ENCODE data around the gene MYF6.

MYF6 gene

GRCh38 chr12:80707830-80708258, 410 bp downstream of the MYF6 start:
- no peak for DNase-seq

GRCh38 chr12:80708259-80708974, 983 bp downstream of the MYF6 start:
- DNase-seq = no peak

GRCh38 chr12:80708975-80709328, 1.5 kb downstream of the MYF6 start:
- DNase-seq = no peak

- no peak for DNase-seq
Measured at GRCh38 chr12:80709811-80710726, 2.6 kb downstream of the MYF6 start.

- DNase-seq = no peak
Measured at GRCh38 chr12:80710727-80711449, 3.5 kb downstream of the MYF6 start.

- no peak for DNase-seq
Measured at GRCh38 chr12:80711866-80712265, 4.4 kb downstream of the MYF6 start.

- DNase-seq = no peak
Measured at GRCh38 chr12:80712866-80713265, 5.4 kb downstream of the MYF6 start.

- no peak for DNase-seq
Measured at GRCh38 chr12:80713419-80713818, 6.0 kb downstream of the MYF6 start.

GRCh38 chr12:80714055-80714454, 6.6 kb downstream of the MYF6 start:
- DNase-seq = no peak

GRCh38 chr12:80714846-80715245, 7.4 kb downstream of the MYF6 start:
- DNase-seq = no peak

- no peak for DNase-seq
Measured at GRCh38 chr12:80715713-80716249, 8.3 kb downstream of the MYF6 start.

GRCh38 chr12:80716696-80717469, 9.4 kb downstream of the MYF6 start, which contains the start of gene MYF5:
MYF5 (plus strand) TSS chr12:80716912; CDS start chr12:80717064, 152 bp downstream.
- no peak for DNase-seq

- no peak for DNase-seq
Measured at GRCh38 chr12:80717856-80718255, 10.4 kb downstream of the MYF6 start.

- no peak for DNase-seq
Measured at GRCh38 chr12:80720516-80720915, 13.1 kb downstream of the MYF6 start.

- DNase-seq = no peak
Measured at GRCh38 chr12:80721326-80721725, 13.9 kb downstream of the MYF6 start.

- DNase-seq = no peak
Measured at GRCh38 chr12:80745851-80746505, 38.5 kb downstream of the MYF6 start.

GRCh38 chr12:80747800-80748199, 40.4 kb downstream of the MYF6 start:
- DNase-seq = no peak

- DNase-seq = no peak
Measured at GRCh38 chr12:80749456-80749855, 42.0 kb downstream of the MYF6 start.

- DNase-seq = no peak
Measured at GRCh38 chr12:80752464-80752863, 45.0 kb downstream of the MYF6 start.

GRCh38 chr12:80754274-80754673, 46.8 kb downstream of the MYF6 start:
- DNase-seq = no peak

- DNase-seq = no peak
Measured at GRCh38 chr12:80756875-80757274, 49.4 kb downstream of the MYF6 start.
